ENCODE results near the gene SCYL1. TPM values are rescaled to one million over a fixed set of nuclear protein-coding genes. Genes with fewer than 3 reads are reported as not detected.

SCYL1 gene
- total and polyA plus RNA-seq, 2 donors (not counting 1 experiment from before 2014, with no cell fraction given): 76.5 to 85.5 TPM

DNA sequence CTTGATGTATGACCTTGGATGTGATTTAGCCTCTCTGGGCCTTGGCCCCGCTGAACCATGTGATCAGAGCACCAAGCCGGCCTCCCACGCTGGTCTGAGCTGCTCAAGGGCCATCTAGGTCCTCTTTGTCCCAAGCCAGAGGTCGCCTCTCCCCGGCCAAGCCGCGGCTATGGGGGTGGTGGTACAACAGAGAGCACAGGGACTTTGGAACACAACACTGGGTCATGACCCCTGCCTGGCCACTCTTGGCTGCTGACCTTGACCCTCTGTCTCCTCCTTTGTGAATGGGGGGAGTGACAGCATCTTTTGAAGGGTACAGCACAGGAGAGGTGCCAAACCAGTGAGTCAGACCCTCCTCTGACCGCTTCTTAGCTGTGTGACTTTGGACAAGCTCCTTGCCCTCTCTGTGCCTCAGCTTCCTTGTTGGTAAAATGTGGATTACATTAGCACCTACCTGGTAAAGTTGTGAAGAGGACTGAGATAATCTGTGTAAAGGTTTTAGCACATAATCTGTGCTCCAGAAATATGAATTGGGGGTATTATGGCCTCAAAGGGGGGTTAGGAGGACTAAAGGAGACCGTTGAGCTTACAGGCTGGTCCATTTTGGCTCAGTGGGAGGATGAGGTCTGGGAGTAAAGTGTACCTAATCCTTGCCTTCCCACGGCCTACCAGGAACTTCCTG is 4.7 kb downstream of the SCYL1 start:
- no peaks in the 10 kb centered on the region for H3K27me3 ChIP-seq (replicated peaks in 1 of 4; ENCODE audit: control extremely low read depth in 1 of 4, control insufficient read depth in 3 of 4, insufficient read depth in 4 of 4, low read length in 3 of 4)
- H3K4me3 ChIP-seq (ENCODE audit: control extremely low read depth in 1 of 5, extremely low read depth in 1 of 5, insufficient read depth in 1 of 5, low read depth in 2 of 5, low read length in 4 of 5): no peak overlapping the region
- no peak overlapping the region for H3K4me3 Mint-ChIP-seq
- H3K27ac ChIP-seq (ENCODE audit: low read length in 2 of 2): no peak overlapping the region
- POLR2A ChIA-PET: interaction anchor here (0.6 kb wide), 1 partner anchor 22 kb away, joined by 6 read pairs; no protein-coding TSS in a partner anchor
- no peak overlapping the region for H3K27ac Mint-ChIP-seq
- H3K79me2 ChIP-seq (ENCODE audit: control insufficient read depth, insufficient read depth, low read length): peaks cover 37% of the 10 kb centered on the region
- peaks cover 16% of the 10 kb centered on the region for H3K4me1 Mint-ChIP-seq
- H2AFZ ChIP-seq (ENCODE audit: insufficient read depth, low read depth, low read length, poor library complexity, severe bottlenecking): no peak overlapping the region
- intact Hi-C loops (cut with micrococcal nuclease): loop anchor here (10.0 kb wide), 1 partner anchor 485 kb away; the partner anchor contains the start of gene SAC3D1
- CTCF ChIA-PET: interaction anchor here (0.6 to 1.6 kb wide), 3 partner anchors 11 to 504 kb away, joined by 4 to 5 read pairs (median 4); no protein-coding TSS in a partner anchor
- 97% methylated on average over 9 of the region's 10 CpGs for WGBS (ENCODE audit: insufficient coverage)
- DNase-seq (no peak), ATAC-seq (ENCODE audit: low read depth) (no peak)
- H3K4me1 ChIP-seq (ENCODE audit: control insufficient read depth in 2 of 2, insufficient read depth in 2 of 2, low read length in 2 of 2): peaks cover 12 to 13% of the 10 kb centered on the region in 2 donors
- H3K36me3 ChIP-seq (replicated peaks in 1 of 2; ENCODE audit: control extremely low read depth in 1 of 2, control insufficient read depth in 1 of 2, extremely low read depth in 1 of 2, insufficient read depth in 2 of 2, low read length in 1 of 2): peaks cover 0 to 51% of the 10 kb centered on the region in 2 experiments
- H4K20me1 ChIP-seq (ENCODE audit: control insufficient read depth, insufficient read depth, low read length, poor library complexity, severe bottlenecking): peaks cover 25% of the 10 kb centered on the region
- H3K27me3 Mint-ChIP-seq: no peaks in the 10 kb centered on the region
- H3K9me3 Mint-ChIP-seq (ENCODE audit: insufficient read depth): no peaks in the 10 kb centered on the region
- TF ChIP-seq, protein P1, sequence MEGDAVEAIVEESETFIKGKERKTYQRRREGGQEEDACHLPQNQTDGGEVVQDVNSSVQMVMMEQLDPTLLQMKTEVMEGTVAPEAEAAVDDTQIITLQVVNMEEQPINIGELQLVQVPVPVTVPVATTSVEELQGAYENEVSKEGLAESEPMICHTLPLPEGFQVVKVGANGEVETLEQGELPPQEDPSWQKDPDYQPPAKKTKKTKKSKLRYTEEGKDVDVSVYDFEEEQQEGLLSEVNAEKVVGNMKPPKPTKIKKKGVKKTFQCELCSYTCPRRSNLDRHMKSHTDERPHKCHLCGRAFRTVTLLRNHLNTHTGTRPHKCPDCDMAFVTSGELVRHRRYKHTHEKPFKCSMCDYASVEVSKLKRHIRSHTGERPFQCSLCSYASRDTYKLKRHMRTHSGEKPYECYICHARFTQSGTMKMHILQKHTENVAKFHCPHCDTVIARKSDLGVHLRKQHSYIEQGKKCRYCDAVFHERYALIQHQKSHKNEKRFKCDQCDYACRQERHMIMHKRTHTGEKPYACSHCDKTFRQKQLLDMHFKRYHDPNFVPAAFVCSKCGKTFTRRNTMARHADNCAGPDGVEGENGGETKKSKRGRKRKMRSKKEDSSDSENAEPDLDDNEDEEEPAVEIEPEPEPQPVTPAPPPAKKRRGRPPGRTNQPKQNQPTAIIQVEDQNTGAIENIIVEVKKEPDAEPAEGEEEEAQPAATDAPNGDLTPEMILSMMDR (IDR thresholded peaks at IDR 0.05): no peak
- TF ChIP-seq EZH2 (IDR thresholded peaks at IDR 0.05; ENCODE audit: borderline replicate concordance, insufficient read depth, low read depth, low read length, poor library complexity, severe bottlenecking): no peak
- H3K4me2 ChIP-seq (replicated peaks; ENCODE audit: low read depth, low read length, poor library complexity, severe bottlenecking): no peak overlapping the region
- no peak overlapping the region for H3K9ac ChIP-seq (ENCODE audit: low read length)
- H3K9me3 ChIP-seq (ENCODE audit: control extremely low read depth in 1 of 3, control insufficient read depth in 2 of 3, insufficient read depth in 1 of 3, low read length in 2 of 3): no peaks in the 10 kb centered on the region

DNA sequence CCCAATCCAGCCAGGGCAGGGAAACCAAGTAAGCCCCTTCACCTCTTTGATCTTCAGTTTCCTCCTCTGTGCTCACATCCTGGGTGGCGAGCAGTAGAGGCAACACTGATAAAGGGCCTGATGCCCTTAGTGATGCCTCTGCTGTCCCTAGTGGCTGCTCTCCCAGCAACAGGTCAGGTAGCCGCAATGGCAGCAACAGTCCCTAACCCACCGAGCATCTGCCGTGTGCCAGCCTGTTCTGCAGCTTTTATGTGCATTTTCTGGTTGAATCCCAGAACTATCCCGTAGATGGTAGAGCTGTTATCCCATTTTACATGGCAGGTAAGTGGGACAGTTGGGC is 5.2 kb downstream of the SCYL1 start:
- 89% methylated on average over 5 of the region's 5 CpGs for WGBS (ENCODE audit: insufficient coverage)
- intact Hi-C loops (cut with micrococcal nuclease): no loop called here
- Mint-ChIP-seq H3K4me1 (peaks cover 16% of the 10 kb centered on the region), H3K27ac (no peak overlapping the region), H3K9me3 (ENCODE audit: insufficient read depth) (no peaks in the 10 kb centered on the region), H3K27me3 (no peaks in the 10 kb centered on the region), H3K4me3 (no peak overlapping the region)
- Histone ChIP-seq H4K20me1 (ENCODE audit: control insufficient read depth, insufficient read depth, low read length, poor library complexity, severe bottlenecking) (peaks cover 23% of the 10 kb centered on the region), H3K36me3 (replicated peaks in 1 of 2; ENCODE audit: control extremely low read depth in 1 of 2, control insufficient read depth in 1 of 2, extremely low read depth in 1 of 2, insufficient read depth in 2 of 2, low read length in 1 of 2) (peaks cover 0 to 52% of the 10 kb centered on the region in 2 experiments), H3K27ac (ENCODE audit: low read length in 2 of 2) (no peak overlapping the region), H3K9ac (ENCODE audit: low read length) (no peak overlapping the region), H2AFZ (ENCODE audit: insufficient read depth, low read depth, low read length, poor library complexity, severe bottlenecking) (no peak overlapping the region), H3K4me1 (ENCODE audit: control insufficient read depth in 2 of 2, insufficient read depth in 2 of 2, low read length in 2 of 2) (peaks cover 12 to 13% of the 10 kb centered on the region in 2 donors), H3K4me2 (replicated peaks; ENCODE audit: low read depth, low read length, poor library complexity, severe bottlenecking) (no peak overlapping the region), H3K4me3 (ENCODE audit: control extremely low read depth in 1 of 5, extremely low read depth in 1 of 5, insufficient read depth in 1 of 5, low read depth in 2 of 5, low read length in 4 of 5) (no peak overlapping the region), H3K9me3 (ENCODE audit: control extremely low read depth in 1 of 3, control insufficient read depth in 2 of 3, insufficient read depth in 1 of 3, low read length in 2 of 3) (no peaks in the 10 kb centered on the region), H3K27me3 (replicated peaks in 1 of 4; ENCODE audit: control extremely low read depth in 1 of 4, control insufficient read depth in 3 of 4, insufficient read depth in 4 of 4, low read length in 3 of 4) (no peaks in the 10 kb centered on the region), H3K79me2 (ENCODE audit: control insufficient read depth, insufficient read depth, low read length) (peaks cover 37% of the 10 kb centered on the region)
- TF ChIP-seq EZH2 (IDR thresholded peaks at IDR 0.05; ENCODE audit: borderline replicate concordance, insufficient read depth, low read depth, low read length, poor library complexity, severe bottlenecking): no peak
- TF ChIP-seq, protein P1 (IDR thresholded peaks at IDR 0.05): peak; percentile 13
- DNase-seq: no peak
- CTCF ChIA-PET: interaction anchor here (1.4 to 2.2 kb wide), 3 partner anchors 11 to 420 kb away, joined by 3 to 8 read pairs (median 4); no protein-coding TSS in a partner anchor
- no peak for ATAC-seq (ENCODE audit: low read depth)
- POLR2A ChIA-PET: no interaction called here

All from B cell (primary cell).